ENCODE data around the gene MMP24. TPM values are rescaled to one million over a fixed set of nuclear protein-coding genes. Genes with fewer than 3 reads are reported as not detected.
A peak's percentile ranks its signal among the peaks of the same experiment; 100 is the strongest.

The MMP24 gene
- total and polyA plus RNA-seq, 8 donors = 0.15 to 6.2 (median 1.6) TPM; not detected in 2

- DNase-seq = peak; percentile 66 to 74
- H3K27ac ChIP-seq = peak overlapping the region in 4 of 5 donors; percentile 65 to 82 (median 74)
Observed at GRCh38 chr20:35307666-35308653, 81.5 kb downstream of the MMP24 start.

DNA sequence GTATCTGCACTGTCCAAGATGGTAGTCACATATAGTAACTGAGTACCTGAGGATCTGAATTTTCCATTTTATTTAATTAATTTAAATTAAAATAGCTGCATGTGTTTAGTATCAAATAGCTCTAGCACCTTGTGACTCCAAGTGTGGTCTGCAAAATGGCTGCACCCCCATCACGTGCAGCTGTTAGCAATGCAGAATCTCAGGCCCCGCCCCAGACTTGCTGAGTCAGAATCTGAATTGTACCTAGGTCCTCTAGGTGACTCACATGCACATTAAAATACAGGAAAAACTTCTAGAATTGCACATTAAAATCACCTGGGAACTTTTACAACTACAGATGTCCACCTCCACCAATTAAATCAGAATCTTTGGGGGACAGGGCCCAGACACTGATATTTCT, 84.9 kb downstream of the MMP24 start:
- no peak for TF ChIP-seq POLR2AphosphoS5 (IDR thresholded peaks at IDR 0.05)
- TF ChIP-seq POLR2A (IDR thresholded peaks at IDR 0.05) = no peak
- TF ChIP-seq, protein P1, sequence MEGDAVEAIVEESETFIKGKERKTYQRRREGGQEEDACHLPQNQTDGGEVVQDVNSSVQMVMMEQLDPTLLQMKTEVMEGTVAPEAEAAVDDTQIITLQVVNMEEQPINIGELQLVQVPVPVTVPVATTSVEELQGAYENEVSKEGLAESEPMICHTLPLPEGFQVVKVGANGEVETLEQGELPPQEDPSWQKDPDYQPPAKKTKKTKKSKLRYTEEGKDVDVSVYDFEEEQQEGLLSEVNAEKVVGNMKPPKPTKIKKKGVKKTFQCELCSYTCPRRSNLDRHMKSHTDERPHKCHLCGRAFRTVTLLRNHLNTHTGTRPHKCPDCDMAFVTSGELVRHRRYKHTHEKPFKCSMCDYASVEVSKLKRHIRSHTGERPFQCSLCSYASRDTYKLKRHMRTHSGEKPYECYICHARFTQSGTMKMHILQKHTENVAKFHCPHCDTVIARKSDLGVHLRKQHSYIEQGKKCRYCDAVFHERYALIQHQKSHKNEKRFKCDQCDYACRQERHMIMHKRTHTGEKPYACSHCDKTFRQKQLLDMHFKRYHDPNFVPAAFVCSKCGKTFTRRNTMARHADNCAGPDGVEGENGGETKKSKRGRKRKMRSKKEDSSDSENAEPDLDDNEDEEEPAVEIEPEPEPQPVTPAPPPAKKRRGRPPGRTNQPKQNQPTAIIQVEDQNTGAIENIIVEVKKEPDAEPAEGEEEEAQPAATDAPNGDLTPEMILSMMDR (IDR thresholded peaks at IDR 0.05) = no peak
- TF ChIP-seq EP300 (IDR thresholded peaks at IDR 0.05) = no peak
- no peak for DNase-seq
- Histone ChIP-seq H3K9me3 (no peaks in the 10 kb centered on the region), H3K4me3 (no peak overlapping the region), H3K36me3 (peaks cover 0 to 23% (median 14%) of the 10 kb centered on the region in 4 donors), H3K27me3 (no peaks in the 10 kb centered on the region), H3K27ac (peak overlapping the region in 3 of 5 donors; percentile 20 to 56 (median 43)), H3K4me1 (peaks cover 18 to 44% (median 25%) of the 10 kb centered on the region in 4 donors)
- 61 to 96% (median 79%) methylated on average over 2 of the region's 2 CpGs for WGBS, 5 donors
- intact Hi-C loops (cut with DNase I; ENCODE audit: low total_unique reads) = no loop called here

More at GRCh38 chr20:35307666-35308653, 81.5 kb downstream of the MMP24 start:
- TF ChIP-seq POLR2AphosphoS5 (IDR thresholded peaks at IDR 0.05) (peak in 1 of 3 donors; percentile 45), POLR2A (IDR thresholded peaks at IDR 0.05) (no peak), EP300 (IDR thresholded peaks at IDR 0.05) (no peak)
- TF ChIP-seq, protein P1 (IDR thresholded peaks at IDR 0.05) = no peak
- Histone ChIP-seq H3K9me3 (no peaks in the 10 kb centered on the region), H3K4me3 (no peak overlapping the region), H3K27me3 (no peaks in the 10 kb centered on the region), H3K36me3 (peaks cover 0 to 16% (median 12%) of the 10 kb centered on the region in 4 donors), H3K4me1 (peaks cover 37 to 78% (median 49%) of the 10 kb centered on the region in 4 donors)
- 44 to 65% (median 49%) methylated on average over 13 of the region's 13 CpGs for WGBS, 5 donors
- intact Hi-C loops (cut with DNase I; ENCODE audit: low total_unique reads) = no loop called here

GRCh38 chr20:35311822-35312221, 85.3 kb downstream of the MMP24 start:
- H3K4me3 ChIP-seq = no peak overlapping the region
- H3K36me3 ChIP-seq = peaks cover 0 to 23% (median 13%) of the 10 kb centered on the region in 4 donors
- H3K27me3 ChIP-seq = no peaks in the 10 kb centered on the region
- DNase-seq = no peak
- TF ChIP-seq, protein P1 (IDR thresholded peaks at IDR 0.05) = no peak
- TF ChIP-seq POLR2A (IDR thresholded peaks at IDR 0.05) (no peak), EP300 (IDR thresholded peaks at IDR 0.05) (no peak), POLR2AphosphoS5 (IDR thresholded peaks at IDR 0.05) (no peak)
- peak overlapping the region in 3 of 5 donors; percentile 20 to 56 (median 43) for H3K27ac ChIP-seq
- H3K9me3 ChIP-seq = no peaks in the 10 kb centered on the region
- H3K4me1 ChIP-seq = peaks cover 14 to 40% (median 21%) of the 10 kb centered on the region in 4 donors
- WGBS, 5 donors = 81 to 91% (median 85%) methylated on average over 5 of the region's 5 CpGs
- intact Hi-C loops (cut with DNase I; ENCODE audit: low total_unique reads) = no loop called here

DNA sequence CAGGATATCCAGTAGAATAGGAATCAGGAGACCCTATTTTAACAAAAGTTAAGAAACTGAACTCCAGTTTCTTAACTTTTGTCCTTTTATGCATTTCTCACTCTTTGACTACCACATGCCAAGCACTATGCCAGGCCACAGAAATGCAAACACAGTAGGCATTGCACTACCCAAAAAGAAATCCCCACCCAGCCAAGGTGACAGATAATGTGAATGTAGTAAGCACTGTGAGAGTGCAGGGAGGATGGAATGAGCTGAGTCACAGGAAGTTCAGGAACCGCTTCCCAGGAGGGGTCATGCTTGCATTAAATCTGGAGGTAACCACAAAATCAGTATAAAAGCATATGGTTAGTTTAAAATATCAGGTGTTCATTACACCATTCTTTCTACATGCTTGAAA, 85.8 kb downstream of the MMP24 start:
- intact Hi-C loops (cut with DNase I; ENCODE audit: low total_unique reads) = no loop called here
- Histone ChIP-seq H3K27ac (peak overlapping the region in 3 of 5 donors; percentile 20 to 56 (median 43)), H3K4me1 (peaks cover 9 to 40% (median 16%) of the 10 kb centered on the region in 4 donors), H3K4me3 (no peak overlapping the region), H3K27me3 (no peaks in the 10 kb centered on the region), H3K9me3 (no peaks in the 10 kb centered on the region), H3K36me3 (peaks cover 0 to 23% (median 13%) of the 10 kb centered on the region in 4 donors)
- DNase-seq = no peak
- WGBS, 5 donors = 42 to 61% (median 58%) methylated on average over 1 of the region's 1 CpG
- TF ChIP-seq POLR2A (IDR thresholded peaks at IDR 0.05) (no peak), POLR2AphosphoS5 (IDR thresholded peaks at IDR 0.05) (peak in 1 of 3 donors; percentile 58), EP300 (IDR thresholded peaks at IDR 0.05) (no peak)
- TF ChIP-seq, protein P1 (IDR thresholded peaks at IDR 0.05) = no peak
